Measurements from ENCODE around the gene TM2D3. TPM values are rescaled to one million over a fixed set of nuclear protein-coding genes. Genes with fewer than 3 reads are reported as not detected.

The TM2D3 gene
- total and polyA plus RNA-seq, 2 experiments from 2014 or later: 26.2 to 36.6 TPM

- Histone ChIP-seq H3K36me3 (ENCODE audit: insufficient read depth) (no peaks in the 10 kb centered on the region), H3K4me1 (ENCODE audit: insufficient read depth) (no peaks in the 10 kb centered on the region), H3K9me2 (ENCODE audit: insufficient read depth) (no peaks in the 10 kb centered on the region), H3K4me2 (no peak overlapping the region), H3F3A (replicated peaks; ENCODE audit: low read depth) (no peaks in the 10 kb centered on the region), H4K20me1 (replicated peaks; ENCODE audit: insufficient read depth) (no peaks in the 10 kb centered on the region), H2AFZ (no peak overlapping the region), H3K79me2 (replicated peaks; ENCODE audit: insufficient read depth) (no peaks in the 10 kb centered on the region), H3K27ac (ENCODE audit: low read depth) (no peak overlapping the region), H3K4me3 (no peak overlapping the region), H3K27me3 (ENCODE audit: insufficient read depth) (no peaks in the 10 kb centered on the region)
- no peak for ATAC-seq
- no peak overlapping the region for H3K4me3 Mint-ChIP-seq
- no peaks in the 10 kb centered on the region; the same call in 2 of the 3 replicates for H3K9me3 Mint-ChIP-seq
- H3K36me3 Mint-ChIP-seq (ENCODE audit: low read depth): no peaks in the 10 kb centered on the region
- DNase-seq (ENCODE audit: low spot score): no peak
- no peak overlapping the region for H3K27ac Mint-ChIP-seq
- H3K27me3 Mint-ChIP-seq (ENCODE audit: insufficient read depth, low read depth, poor library complexity): peaks cover 17% of the 10 kb centered on the region
- TF ChIP-seq STAT1 (IDR thresholded peaks at IDR 0.05; ENCODE audit: unreplicated experiment) (no peak), REST (IDR thresholded peaks at IDR 0.05; ENCODE audit: unreplicated experiment) (no peak), CTCF (conservative IDR thresholded peaks at IDR 0.05; ENCODE audit: low read depth in 2 of 2) (no peak), POLR2AphosphoS5 (IDR thresholded peaks at IDR 0.05; ENCODE audit: low read depth) (no peak), ZNF331 (CRISPR knock-in tag; IDR thresholded peaks at IDR 0.05; ENCODE audit: low read depth) (no peak)
- peaks cover 9% of the 10 kb centered on the region for H3K4me1 Mint-ChIP-seq
These were observed 41.2 kb downstream of the TM2D3 start for GRCh38 chr15:101611007-101611406.

- no peaks in the 10 kb centered on the region; the same call in 2 of the 3 replicates for H3K9me3 Mint-ChIP-seq
- TF ChIP-seq ETS1 (IDR thresholded peaks at IDR 0.05) (no peak), EZH2 (IDR thresholded peaks at IDR 0.05; ENCODE audit: low read depth, unreplicated experiment) (no peak), CREB1 (CRISPR knock-in tag; IDR thresholded peaks at IDR 0.05; ENCODE audit: low read depth) (no peak), NANOG (IDR thresholded peaks at IDR 0.05; ENCODE audit: borderline replicate concordance) (no peak), REST (IDR thresholded peaks at IDR 0.05; ENCODE audit: unreplicated experiment) (no peak), CTCF (conservative IDR thresholded peaks at IDR 0.05; ENCODE audit: low read depth in 2 of 2) (no peak), POLR2AphosphoS5 (IDR thresholded peaks at IDR 0.05; ENCODE audit: low read depth) (no peak), ZNF331 (CRISPR knock-in tag; IDR thresholded peaks at IDR 0.05; ENCODE audit: low read depth) (no peak), STAT1 (IDR thresholded peaks at IDR 0.05; ENCODE audit: unreplicated experiment) (no peak), JUNB (IDR thresholded peaks at IDR 0.05; ENCODE audit: unreplicated experiment) (no peak)
These were observed 41.6 kb downstream of the TM2D3 start for GRCh38 chr15:101610611-101611000.

More at GRCh38 chr15:101610611-101611000, 41.6 kb downstream of the TM2D3 start:
- peaks cover 5% of the 10 kb centered on the region for H3K4me1 Mint-ChIP-seq
- Histone ChIP-seq H3K79me2 (replicated peaks; ENCODE audit: insufficient read depth) (no peaks in the 10 kb centered on the region), H3K4me3 (no peak overlapping the region), H2AFZ (no peak overlapping the region), H3K4me1 (ENCODE audit: insufficient read depth) (no peaks in the 10 kb centered on the region), H3F3A (replicated peaks; ENCODE audit: low read depth) (no peaks in the 10 kb centered on the region), H3K9me2 (ENCODE audit: insufficient read depth) (no peaks in the 10 kb centered on the region), H4K20me1 (replicated peaks; ENCODE audit: insufficient read depth) (no peaks in the 10 kb centered on the region), H3K4me2 (no peak overlapping the region), H3K36me3 (ENCODE audit: insufficient read depth) (no peaks in the 10 kb centered on the region), H3K27me3 (ENCODE audit: insufficient read depth) (no peaks in the 10 kb centered on the region), H3K27ac (ENCODE audit: low read depth) (no peak overlapping the region)
- ATAC-seq (no peak), DNase-seq (ENCODE audit: low spot score) (no peak)
- no peak overlapping the region for H3K27ac Mint-ChIP-seq
- peaks cover 13% of the 10 kb centered on the region for H3K27me3 Mint-ChIP-seq (ENCODE audit: insufficient read depth, low read depth, poor library complexity)
- no peaks in the 10 kb centered on the region for H3K36me3 Mint-ChIP-seq (ENCODE audit: low read depth)
- no peak overlapping the region for H3K4me3 Mint-ChIP-seq

All from GM23338 (cell line).